HG02943 (cell line): ENCODE results near the gene LSM11.
"Not testable (repeated sequence)": the region's sequence is repeated elsewhere in the genome, so short reads cannot be mapped to it uniquely, and the experiment has no call there.

Source experiments
- ATAC-seq: cut with Tn5 transposase; IDR thresholded peaks from one replicate; pipeline ENCODE4 v1.9.1; 2021; ENCODE audit warnings: mild to moderate bottlenecking, low read depth, moderate library complexity; ENCODE audit not compliant: unreplicated experiment

The LSM11 gene

GRCh38 chr5:157743163-157744050, at the start of gene LSM11:
Gene LSM11, plus strand, starts transcription at chr5:157743712. Its CDS starts 39 bp downstream, at chr5:157743751.
- ATAC-seq = peak; percentile 86

GRCh38 chr5:157693816-157694215, 49.7 kb upstream of the LSM11 start:
- ATAC-seq = not testable (repeated sequence)

- ATAC-seq = not testable (repeated sequence)
Observed at GRCh38 chr5:157696154-157696553, 47.4 kb upstream of the LSM11 start.

- not testable (repeated sequence) for ATAC-seq
Observed at GRCh38 chr5:157698674-157699073, 44.8 kb upstream of the LSM11 start.

- ATAC-seq = no peak
Observed at GRCh38 chr5:157703736-157704135, 39.8 kb upstream of the LSM11 start.

- ATAC-seq = no peak
Observed at GRCh38 chr5:157708866-157709265, 34.6 kb upstream of the LSM11 start.

- no peak for ATAC-seq
Observed at GRCh38 chr5:157709346-157709745, 34.2 kb upstream of the LSM11 start.

GRCh38 chr5:157710431-157710830, 33.1 kb upstream of the LSM11 start:
- no peak for ATAC-seq

- ATAC-seq = no peak
Observed at GRCh38 chr5:157710882-157711281, 32.6 kb upstream of the LSM11 start.

GRCh38 chr5:157713830-157714595, 29.5 kb upstream of the LSM11 start:
- ATAC-seq = no peak

- no peak for ATAC-seq
Observed at GRCh38 chr5:157714596-157714864, 29.0 kb upstream of the LSM11 start.

GRCh38 chr5:157718519-157718918, 25.0 kb upstream of the LSM11 start:
- ATAC-seq = no peak

- no peak for ATAC-seq
Observed at GRCh38 chr5:157719245-157719644, 24.3 kb upstream of the LSM11 start.

GRCh38 chr5:157721159-157721558, 22.4 kb upstream of the LSM11 start:
- no peak for ATAC-seq

GRCh38 chr5:157722895-157723294, 20.6 kb upstream of the LSM11 start:
- not testable (repeated sequence) for ATAC-seq

GRCh38 chr5:157726607-157727006, 16.9 kb upstream of the LSM11 start:
- ATAC-seq = not testable (repeated sequence)

GRCh38 chr5:157727858-157728257, 15.7 kb upstream of the LSM11 start:
- ATAC-seq = not testable (repeated sequence)

GRCh38 chr5:157729858-157730257, 13.7 kb upstream of the LSM11 start:
- ATAC-seq = peak; percentile 55

GRCh38 chr5:157730900-157731271, 12.6 kb upstream of the LSM11 start:
- peak; percentile 0 for ATAC-seq

- ATAC-seq = peak; percentile 96
Observed at GRCh38 chr5:157731272-157732129, 12.0 kb upstream of the LSM11 start, which contains the start of gene THG1L. Gene THG1L, plus strand, starts transcription at chr5:157731420. Its CDS starts 21 bp downstream, at chr5:157731441.

- no peak for ATAC-seq
Observed at GRCh38 chr5:157732130-157732514, 11.4 kb upstream of the LSM11 start.
